ENCODE measurements around the gene GREB1. TPM values are rescaled to one million over a fixed set of nuclear protein-coding genes. Genes with fewer than 3 reads are reported as not detected.

The GREB1 gene
- total RNA-seq, 1 experiment from 2014 or later = 16.5 TPM

DNA sequence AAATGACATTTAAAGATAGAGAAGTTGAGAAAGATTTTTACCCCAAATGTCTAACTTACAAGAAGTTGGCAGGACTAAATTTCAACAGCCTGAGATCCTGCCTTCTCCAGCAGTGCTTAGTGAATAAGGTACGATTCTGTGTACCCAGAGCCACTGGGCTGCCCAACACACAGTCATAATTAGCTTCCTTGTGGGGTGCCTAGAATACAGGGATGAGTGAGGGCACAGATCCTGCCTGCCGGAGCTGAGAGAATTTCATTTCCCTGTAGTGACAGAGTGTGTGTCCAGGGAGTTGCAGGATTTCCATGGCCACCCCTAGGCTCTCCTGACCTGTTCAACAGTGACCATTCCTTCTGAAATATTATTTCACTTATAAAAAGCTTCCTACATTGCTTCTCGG, 27.0 kb downstream of the GREB1 start:
- Mint-ChIP-seq H3K27ac (no peak overlapping the region), H3K9me3 (no peaks in the 10 kb centered on the region), H3K4me3 (no peak overlapping the region; a peak in 1 of 5 replicates), H3K4me1 (peaks cover 27 to 31% of the 10 kb centered on the region in 2 experiments), H3K27me3 (ENCODE audit: low read depth) (no peaks in the 10 kb centered on the region), H3K36me3 (ENCODE audit: insufficient read depth in 1 of 3, low read depth in 3 of 3) (peaks cover 0 to 5% (median 0%) of the 10 kb centered on the region in 3 experiments; a peak in 1 of 7 replicates)
- no peak overlapping the region for H3T11ph ChIP-seq (ENCODE audit: low read length)
- H2AK5ac ChIP-seq (ENCODE audit: insufficient read length, low read length) = no peak overlapping the region
- no peak overlapping the region for H2BK5ac ChIP-seq (ENCODE audit: insufficient read length, low read length)
- no peaks in the 10 kb centered on the region for H3K79me2 ChIP-seq (ENCODE audit: insufficient read depth, low read length)
- H3K27me3 ChIP-seq (ENCODE audit: insufficient read depth, low read length) = no peaks in the 10 kb centered on the region
- H3K56ac ChIP-seq (ENCODE audit: insufficient read length, low read depth, low read length) = no peak overlapping the region
- no CpG with 5 or more reads among the region's 3 CpGs for WGBS (ENCODE audit: extremely low coverage, insufficient read length, low lambda C conversion rate)
- H2BK20ac ChIP-seq (ENCODE audit: low read depth, low read length, poor library complexity, severe bottlenecking) = no peak overlapping the region
- H4K20me1 ChIP-seq (ENCODE audit: control insufficient read depth, insufficient read depth, insufficient read length) = no peaks in the 10 kb centered on the region
- no peak overlapping the region for H2BK120ac ChIP-seq (ENCODE audit: low read depth, low read length, poor library complexity, severe bottlenecking)
- H3K27ac ChIP-seq (ENCODE audit: insufficient read length, low read depth, low read length) = no peak overlapping the region
- H2BK12ac ChIP-seq (ENCODE audit: insufficient read length, low read depth, low read length) = no peak overlapping the region
- no peaks in the 10 kb centered on the region for H3K79me1 ChIP-seq (ENCODE audit: insufficient read depth, low read depth, low read length, poor library complexity, severe bottlenecking)
- H4K5ac ChIP-seq (ENCODE audit: insufficient read length, low read depth, low read length) = no peak overlapping the region
- H3K23me2 ChIP-seq (ENCODE audit: insufficient read length, low read depth, low read length, poor library complexity, severe bottlenecking) = no peaks in the 10 kb centered on the region
- H3K4me1 ChIP-seq (ENCODE audit: insufficient read depth, low read length) = peaks cover 4% of the 10 kb centered on the region; the same call in 1 of the 2 replicates
- no peaks in the 10 kb centered on the region for H3K9me3 ChIP-seq (ENCODE audit: control insufficient read depth, low read depth, low read length)
- H4K8ac ChIP-seq (replicated peaks; ENCODE audit: insufficient read length, low read depth, low read length) = no peak overlapping the region
- no peak overlapping the region for H3K23ac ChIP-seq (ENCODE audit: insufficient read length, low read depth, low read length)
- no peak overlapping the region for H3K14ac ChIP-seq (ENCODE audit: insufficient read depth, low read length)
- H2AFZ ChIP-seq (ENCODE audit: low read length) = no peak overlapping the region
- H4K91ac ChIP-seq (ENCODE audit: insufficient read length, low read depth, low read length) = no peak overlapping the region
- TF ChIP-seq, protein P1, sequence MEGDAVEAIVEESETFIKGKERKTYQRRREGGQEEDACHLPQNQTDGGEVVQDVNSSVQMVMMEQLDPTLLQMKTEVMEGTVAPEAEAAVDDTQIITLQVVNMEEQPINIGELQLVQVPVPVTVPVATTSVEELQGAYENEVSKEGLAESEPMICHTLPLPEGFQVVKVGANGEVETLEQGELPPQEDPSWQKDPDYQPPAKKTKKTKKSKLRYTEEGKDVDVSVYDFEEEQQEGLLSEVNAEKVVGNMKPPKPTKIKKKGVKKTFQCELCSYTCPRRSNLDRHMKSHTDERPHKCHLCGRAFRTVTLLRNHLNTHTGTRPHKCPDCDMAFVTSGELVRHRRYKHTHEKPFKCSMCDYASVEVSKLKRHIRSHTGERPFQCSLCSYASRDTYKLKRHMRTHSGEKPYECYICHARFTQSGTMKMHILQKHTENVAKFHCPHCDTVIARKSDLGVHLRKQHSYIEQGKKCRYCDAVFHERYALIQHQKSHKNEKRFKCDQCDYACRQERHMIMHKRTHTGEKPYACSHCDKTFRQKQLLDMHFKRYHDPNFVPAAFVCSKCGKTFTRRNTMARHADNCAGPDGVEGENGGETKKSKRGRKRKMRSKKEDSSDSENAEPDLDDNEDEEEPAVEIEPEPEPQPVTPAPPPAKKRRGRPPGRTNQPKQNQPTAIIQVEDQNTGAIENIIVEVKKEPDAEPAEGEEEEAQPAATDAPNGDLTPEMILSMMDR (conservative IDR thresholded peaks at IDR 0.05) = no peak
- H3K4me2 ChIP-seq (ENCODE audit: insufficient read depth, insufficient read length, low read length) = no peak overlapping the region
- H3K18ac ChIP-seq (ENCODE audit: insufficient read length, low read depth, low read length) = no peak overlapping the region
- no peak overlapping the region for H2BK15ac ChIP-seq (ENCODE audit: low read depth, low read length)
- H3K4ac ChIP-seq (ENCODE audit: low read depth, low read length) = no peak overlapping the region
- DNase-seq = no peak
- no peak overlapping the region for H3K9ac ChIP-seq (ENCODE audit: extremely low read depth, insufficient read length, low read length)
